Neural progenitor cell (in vitro differentiated cells): ENCODE data around the gene KAZN.

Source experiments
- EZH2 ChIP-seq: fragments of 200-600 bp; sonication (generic); IDR thresholded peaks from 2 replicates; pipeline ENCODE4 v1.6.1; 2017; ENCODE audit warnings: antibody characterized with exemption, mild to moderate bottlenecking, moderate library complexity
- TF ChIP-seq, protein P1 (sequence below): fragments of 200-600 bp; sonication (generic); IDR thresholded peaks from 2 replicates; pipeline ENCODE4 v1.5.1; 2017; ENCODE audit warnings: antibody characterized with exemption, mild to moderate bottlenecking

DNA sequence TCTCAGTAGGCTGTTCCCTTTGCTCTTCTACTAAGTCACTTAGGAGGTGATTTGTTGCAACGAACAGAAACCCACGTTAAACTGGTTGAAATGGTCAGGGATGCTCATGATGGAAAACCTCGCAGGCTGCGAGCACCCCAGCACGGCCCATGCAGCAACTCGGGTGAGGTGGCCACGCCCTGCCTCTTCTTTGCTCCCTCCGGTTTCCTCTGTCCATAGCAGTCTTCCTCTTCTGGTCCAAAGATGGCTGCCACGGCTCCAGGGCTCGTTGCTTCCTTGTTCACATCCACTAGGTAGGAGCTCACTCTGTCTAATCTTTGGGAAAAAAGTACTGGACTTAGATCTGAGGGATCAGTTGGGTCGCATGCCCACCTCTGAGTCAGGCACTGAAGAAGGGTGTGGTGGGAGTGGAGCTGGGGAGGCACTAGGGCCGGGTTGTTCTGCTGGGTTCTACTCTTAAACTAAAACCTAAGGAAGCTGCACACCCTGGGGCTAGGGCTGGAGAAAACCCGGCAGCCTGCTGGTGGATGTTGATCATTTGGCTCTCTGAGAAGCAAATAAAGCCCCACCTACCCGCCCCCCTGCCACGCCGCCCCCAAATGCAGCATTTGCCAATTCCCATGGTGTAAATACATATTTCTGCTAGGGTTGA is 31.0 kb downstream of the KAZN start:
- TF ChIP-seq, protein P1, sequence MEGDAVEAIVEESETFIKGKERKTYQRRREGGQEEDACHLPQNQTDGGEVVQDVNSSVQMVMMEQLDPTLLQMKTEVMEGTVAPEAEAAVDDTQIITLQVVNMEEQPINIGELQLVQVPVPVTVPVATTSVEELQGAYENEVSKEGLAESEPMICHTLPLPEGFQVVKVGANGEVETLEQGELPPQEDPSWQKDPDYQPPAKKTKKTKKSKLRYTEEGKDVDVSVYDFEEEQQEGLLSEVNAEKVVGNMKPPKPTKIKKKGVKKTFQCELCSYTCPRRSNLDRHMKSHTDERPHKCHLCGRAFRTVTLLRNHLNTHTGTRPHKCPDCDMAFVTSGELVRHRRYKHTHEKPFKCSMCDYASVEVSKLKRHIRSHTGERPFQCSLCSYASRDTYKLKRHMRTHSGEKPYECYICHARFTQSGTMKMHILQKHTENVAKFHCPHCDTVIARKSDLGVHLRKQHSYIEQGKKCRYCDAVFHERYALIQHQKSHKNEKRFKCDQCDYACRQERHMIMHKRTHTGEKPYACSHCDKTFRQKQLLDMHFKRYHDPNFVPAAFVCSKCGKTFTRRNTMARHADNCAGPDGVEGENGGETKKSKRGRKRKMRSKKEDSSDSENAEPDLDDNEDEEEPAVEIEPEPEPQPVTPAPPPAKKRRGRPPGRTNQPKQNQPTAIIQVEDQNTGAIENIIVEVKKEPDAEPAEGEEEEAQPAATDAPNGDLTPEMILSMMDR = no peak
- TF ChIP-seq EZH2 = no peak
